ENCODE results near the gene GLUD2. TPM values are rescaled to one million over a fixed set of nuclear protein-coding genes. Genes with fewer than 3 reads are reported as not detected.

GLUD2 gene
- total RNA-seq, 1 donor from 2014 or later = 0.27 TPM

DNA sequence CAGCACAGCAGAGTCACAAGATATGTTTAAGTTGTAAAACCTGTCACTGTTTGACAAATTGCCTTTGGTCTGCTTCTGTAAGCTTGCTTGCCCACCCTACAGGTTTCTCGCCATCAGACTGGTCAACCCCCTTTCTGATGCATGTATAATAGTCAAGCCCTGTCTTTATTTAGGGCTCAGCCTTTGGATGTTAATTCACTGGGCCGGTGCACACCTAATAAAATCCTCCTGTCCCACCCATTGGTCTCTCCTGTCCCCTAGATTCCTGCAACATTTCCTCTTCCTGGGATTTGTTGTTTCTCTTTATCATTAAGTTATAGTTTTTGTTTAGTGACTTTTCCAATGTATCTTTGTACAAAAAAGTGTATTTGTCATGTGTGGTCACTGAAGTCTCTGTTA lies 38.2 kb downstream of the GLUD2 start:
- no peak for DNase-seq
- no peak overlapping the region for H3K27ac Mint-ChIP-seq (ENCODE audit: unreplicated experiment)
- no peak overlapping the region for H3K4me3 Mint-ChIP-seq (ENCODE audit: unreplicated experiment)
- no peaks in the 10 kb centered on the region for H3K9me3 Mint-ChIP-seq (ENCODE audit: unreplicated experiment)
- H3K4me1 Mint-ChIP-seq (ENCODE audit: low read depth, unreplicated experiment) = no peaks in the 10 kb centered on the region
- H3K36me3 Mint-ChIP-seq (ENCODE audit: unreplicated experiment) = no peaks in the 10 kb centered on the region
- TF ChIP-seq, protein P1, sequence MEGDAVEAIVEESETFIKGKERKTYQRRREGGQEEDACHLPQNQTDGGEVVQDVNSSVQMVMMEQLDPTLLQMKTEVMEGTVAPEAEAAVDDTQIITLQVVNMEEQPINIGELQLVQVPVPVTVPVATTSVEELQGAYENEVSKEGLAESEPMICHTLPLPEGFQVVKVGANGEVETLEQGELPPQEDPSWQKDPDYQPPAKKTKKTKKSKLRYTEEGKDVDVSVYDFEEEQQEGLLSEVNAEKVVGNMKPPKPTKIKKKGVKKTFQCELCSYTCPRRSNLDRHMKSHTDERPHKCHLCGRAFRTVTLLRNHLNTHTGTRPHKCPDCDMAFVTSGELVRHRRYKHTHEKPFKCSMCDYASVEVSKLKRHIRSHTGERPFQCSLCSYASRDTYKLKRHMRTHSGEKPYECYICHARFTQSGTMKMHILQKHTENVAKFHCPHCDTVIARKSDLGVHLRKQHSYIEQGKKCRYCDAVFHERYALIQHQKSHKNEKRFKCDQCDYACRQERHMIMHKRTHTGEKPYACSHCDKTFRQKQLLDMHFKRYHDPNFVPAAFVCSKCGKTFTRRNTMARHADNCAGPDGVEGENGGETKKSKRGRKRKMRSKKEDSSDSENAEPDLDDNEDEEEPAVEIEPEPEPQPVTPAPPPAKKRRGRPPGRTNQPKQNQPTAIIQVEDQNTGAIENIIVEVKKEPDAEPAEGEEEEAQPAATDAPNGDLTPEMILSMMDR (IDR thresholded peaks at IDR 0.05; ENCODE audit: partially characterized antibody, unreplicated experiment) = no peak
- no peaks in the 10 kb centered on the region for H3K27me3 Mint-ChIP-seq (ENCODE audit: unreplicated experiment)

DNA sequence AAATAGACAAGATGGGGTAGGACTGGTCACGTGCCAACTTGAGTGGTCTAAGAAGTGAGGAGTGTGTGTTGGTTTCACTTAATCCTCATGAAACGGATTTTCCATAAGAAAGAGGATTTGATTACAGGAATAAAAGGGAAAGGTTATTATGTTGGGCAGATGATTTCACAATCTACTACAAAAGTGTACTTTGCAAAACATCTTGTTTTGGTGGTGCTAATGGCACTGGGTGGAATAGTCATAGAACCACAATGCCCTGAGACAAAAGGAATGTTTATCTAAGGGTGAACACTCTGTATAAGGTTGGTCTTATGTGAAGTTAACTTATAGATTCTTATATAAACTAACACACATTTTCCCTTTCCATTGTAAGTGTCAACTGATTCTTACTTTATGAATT lies 45.6 kb downstream of the GLUD2 start:
- H3K4me1 Mint-ChIP-seq (ENCODE audit: low read depth, unreplicated experiment) = no peaks in the 10 kb centered on the region
- no peaks in the 10 kb centered on the region for H3K9me3 Mint-ChIP-seq (ENCODE audit: unreplicated experiment)
- no peaks in the 10 kb centered on the region for H3K27me3 Mint-ChIP-seq (ENCODE audit: unreplicated experiment)
- no peak overlapping the region for H3K4me3 Mint-ChIP-seq (ENCODE audit: unreplicated experiment)
- DNase-seq = no peak
- TF ChIP-seq, protein P1 (IDR thresholded peaks at IDR 0.05; ENCODE audit: partially characterized antibody, unreplicated experiment) = no peak
- H3K36me3 Mint-ChIP-seq (ENCODE audit: unreplicated experiment) = no peaks in the 10 kb centered on the region
- no peak overlapping the region for H3K27ac Mint-ChIP-seq (ENCODE audit: unreplicated experiment)

Other genes with a start within 250 kb of the GLUD2 start
- gene CT47B1, start 171.7 kb upstream of the GLUD2 start, total RNA-seq (ENCODE audit: unreplicated experiment) = not detected
- gene CT47A11, start 110.5 kb upstream of the GLUD2 start, total RNA-seq (ENCODE audit: unreplicated experiment) = not detected
- gene CT47A10, start 105.6 kb upstream of the GLUD2 start, total RNA-seq (ENCODE audit: unreplicated experiment) = not detected
- gene CT47A9, start 100.7 kb upstream of the GLUD2 start, total RNA-seq (ENCODE audit: unreplicated experiment) = not detected
- not detected for gene CT47A8, start 95.9 kb upstream of the GLUD2 start, total RNA-seq (ENCODE audit: unreplicated experiment)
- gene CT47A7, start 91.0 kb upstream of the GLUD2 start, total RNA-seq (ENCODE audit: unreplicated experiment) = not detected
- gene CT47A6, start 86.1 kb upstream of the GLUD2 start, total RNA-seq (ENCODE audit: unreplicated experiment) = not detected
- not detected for gene CT47A5, start 81.3 kb upstream of the GLUD2 start, total RNA-seq (ENCODE audit: unreplicated experiment)
- not detected for gene CT47A4, start 76.4 kb upstream of the GLUD2 start, total RNA-seq (ENCODE audit: unreplicated experiment)
- not detected for gene CT47A3, start 71.5 kb upstream of the GLUD2 start, total RNA-seq (ENCODE audit: unreplicated experiment)
- gene CT47A2, start 66.7 kb upstream of the GLUD2 start, total RNA-seq (ENCODE audit: unreplicated experiment) = not detected
- not detected for gene CT47A1, start 61.9 kb upstream of the GLUD2 start, total RNA-seq (ENCODE audit: unreplicated experiment)